AG04449 (cell line): ENCODE data around the gene DENND4A.

Source experiments
- CTCF ChIA-PET: fragments of 350-600 bp; formaldehyde crosslinking; extraction: SDS; loops from one replicate; lab custom pipeline; 2021; ENCODE audit warnings: antibody characterized with exemption; lab: Yijun Ruan, JAX
- POLR2A ChIA-PET: fragments of 400-600, 350-600 bp; formaldehyde crosslinking; extraction: SDS; loops from one replicate; lab custom pipeline; 2020; ENCODE audit warnings: antibody characterized with exemption, inconsistent platforms; lab: Yijun Ruan, JAX
- DNase-seq: peaks from one replicate; pipeline ENCODE4 v3.0.0-alpha.2; 2010; ENCODE audit warnings: low read depth, low spot score
- H3K4me3 ChIP-seq: 2 replicates; pipeline ENCODE4 v1.5.1; 2011; ENCODE audit warnings: low read depth, mild to moderate bottlenecking, control low read depth, low read length
- CTCF ChIP-seq: IDR thresholded peaks from one replicate; pipeline ENCODE4 v1.5.1; 2011; ENCODE audit warnings: mild to moderate bottlenecking, moderate library complexity, low read length, control low read depth, inconsistent platforms; ENCODE audit not compliant: insufficient read depth; ENCODE audit errors: missing control alignments

Gene DENND4A

GRCh38 chr15:65632780-65633375 is 159.2 kb downstream of the DENND4A start:
- no peak for DNase-seq
- ChIA-PET CTCF (interaction anchor here (1.1 to 1.5 kb wide), 2 partner anchors 12 to 17 kb away, joined by 3 read pairs; no protein-coding TSS in a partner anchor), POLR2A (no interaction called here)
- no peak overlapping the region for H3K4me3 ChIP-seq
- no peak for TF ChIP-seq CTCF

GRCh38 chr15:65631503-65631902 is 160.6 kb downstream of the DENND4A start:
- ChIA-PET POLR2A (no interaction called here), CTCF (interaction anchor here (1.0 to 1.5 kb wide), 2 partner anchors 11 to 12 kb away, joined by 3 read pairs; no protein-coding TSS in a partner anchor)
- TF ChIP-seq CTCF = no peak
- no peak for DNase-seq
- H3K4me3 ChIP-seq = no peak overlapping the region

- no peak overlapping the region for H3K4me3 ChIP-seq
- no peak for TF ChIP-seq CTCF
- POLR2A ChIA-PET = no interaction called here
- CTCF ChIA-PET = interaction anchor here (0.7 to 4.4 kb wide), 2 partner anchors 7 to 11 kb away, joined by 3 to 39 read pairs; no protein-coding TSS in a partner anchor
- no peak for DNase-seq
Measured at GRCh38 chr15:65630760-65631159, 161.3 kb downstream of the DENND4A start.

- TF ChIP-seq CTCF = no peak
- ChIA-PET POLR2A (no interaction called here), CTCF (interaction anchor here (1.3 to 4.4 kb wide), 4 partner anchors 8 to 18 kb away, joined by 3 to 39 read pairs (median 5); partner anchors contain the start of gene INTS14)
- H3K4me3 ChIP-seq = no peak overlapping the region
- DNase-seq = no peak
Measured at GRCh38 chr15:65629548-65629947, 162.5 kb downstream of the DENND4A start.

- no peak for DNase-seq
- no peak overlapping the region for H3K4me3 ChIP-seq
- ChIA-PET POLR2A (no interaction called here), CTCF (interaction anchor here (4.4 kb wide), 1 partner anchor 11 kb away, joined by 39 read pairs; no protein-coding TSS in a partner anchor)
- TF ChIP-seq CTCF = no peak
Measured at GRCh38 chr15:65626856-65627255, 165.2 kb downstream of the DENND4A start.

- ChIA-PET POLR2A (no interaction called here), CTCF (interaction anchor here (1.1 to 5.9 kb wide), 3 partner anchors 10 to 15 kb away, joined by 3 to 45 read pairs (median 4); no protein-coding TSS in a partner anchor)
- no peak overlapping the region for H3K4me3 ChIP-seq
- no peak for DNase-seq
- no peak for TF ChIP-seq CTCF
Measured at GRCh38 chr15:65623103-65623502, 169.0 kb downstream of the DENND4A start.
